ENCODE data around the gene DTL.

- TF ChIP-seq CTCF (IDR thresholded peaks at IDR 0.05; ENCODE audit: low read depth, low read length, poor library complexity, severe bottlenecking), result no peak
- TF ChIP-seq EZH2phosphoT487 (IDR thresholded peaks at IDR 0.05; ENCODE audit: borderline replicate concordance, low read length), result no peak
Measured at GRCh38 chr1:212141404-212141803, 105.9 kb downstream of the DTL start.

All from DOHH2 (cell line).